ENCODE data around the gene ZDBF2.
"Not testable (repeated sequence)": the region's sequence is repeated elsewhere in the genome, so short reads cannot be mapped to it uniquely, and the experiment has no call there.

Gene ZDBF2

DNA sequence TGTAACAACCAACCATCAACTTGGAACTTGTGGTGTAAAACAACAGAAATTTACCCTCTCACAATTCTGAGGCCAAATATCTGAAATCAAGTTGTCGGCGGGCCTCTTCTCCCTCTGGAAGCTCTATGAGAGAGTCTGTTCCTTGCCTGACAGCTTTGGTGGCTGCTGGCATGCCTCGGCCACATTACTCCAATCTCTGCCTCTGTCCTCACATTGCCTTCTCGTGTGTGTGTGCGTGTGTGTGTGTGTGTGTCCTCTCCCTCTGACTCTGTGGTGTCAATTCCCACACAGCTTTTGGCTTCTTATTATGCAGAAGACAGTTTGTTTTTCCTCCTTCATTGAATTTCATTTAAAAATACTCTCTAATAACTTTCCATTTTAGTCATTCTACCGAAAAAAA, 50.4 kb downstream of the ZDBF2 start:
- no peak for DNase-seq

DNA sequence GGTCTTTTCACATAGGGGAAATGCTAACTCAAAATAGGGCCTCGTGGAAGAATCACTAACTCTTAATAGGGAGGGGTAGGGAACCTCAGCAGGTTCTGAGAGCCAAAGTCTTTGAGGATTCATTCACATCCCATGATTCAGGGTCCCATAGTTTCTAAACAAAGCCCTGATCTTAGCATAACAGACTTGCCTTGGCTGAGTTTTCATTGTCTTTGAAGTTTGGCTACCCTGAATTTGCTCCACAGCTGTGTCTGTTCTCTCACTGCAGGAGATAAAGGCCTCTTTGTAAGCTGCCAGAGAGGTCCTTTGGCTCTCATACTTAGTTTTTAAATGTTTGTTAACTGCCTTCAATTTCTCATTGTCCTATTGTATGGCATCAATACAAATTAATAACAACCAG, 54.5 kb downstream of the ZDBF2 start:
- DNase-seq = no peak

- DNase-seq = no peak
These were observed 62.4 kb downstream of the ZDBF2 start for GRCh38 chr2:206336861-206337260.

DNA sequence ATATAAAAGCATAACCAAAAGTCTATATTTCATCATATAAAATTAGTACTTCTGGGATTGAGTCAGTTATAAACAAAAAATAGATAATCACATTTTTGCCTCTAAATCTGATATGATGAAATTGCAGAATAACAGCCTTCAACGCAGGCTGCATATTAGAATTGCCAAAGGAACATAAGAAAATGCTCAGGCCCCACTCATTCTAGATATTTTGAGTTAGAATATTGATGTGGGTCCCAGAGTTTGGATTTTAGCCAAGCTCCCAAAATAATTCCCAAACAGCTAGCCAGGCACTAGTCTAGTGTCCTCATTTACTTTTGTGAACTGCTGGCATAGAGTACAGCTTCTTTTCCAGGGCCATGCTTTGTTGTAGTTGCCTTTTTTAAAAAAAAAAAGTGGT, 63.5 kb downstream of the ZDBF2 start:
- DNase-seq = no peak

DNA sequence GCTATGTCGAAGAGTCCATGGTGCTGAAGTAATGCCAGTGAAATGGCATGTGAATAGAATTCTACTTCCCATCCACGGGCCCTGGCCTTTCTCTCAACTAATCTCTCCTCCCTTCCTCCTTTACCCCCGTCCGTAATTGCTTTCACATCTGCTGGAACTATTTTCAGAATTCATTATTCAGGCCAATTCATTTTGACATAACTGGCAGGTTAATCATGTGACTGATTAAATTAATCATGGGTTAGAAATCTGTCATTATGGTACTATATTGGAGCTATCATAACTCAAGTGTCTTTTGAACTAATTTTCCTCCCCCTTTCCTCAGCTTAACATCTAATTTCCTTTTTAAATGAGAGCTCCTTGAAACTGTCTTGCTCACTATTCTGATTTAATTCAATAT, 66.9 kb downstream of the ZDBF2 start:
- DNase-seq = no peak

DNA sequence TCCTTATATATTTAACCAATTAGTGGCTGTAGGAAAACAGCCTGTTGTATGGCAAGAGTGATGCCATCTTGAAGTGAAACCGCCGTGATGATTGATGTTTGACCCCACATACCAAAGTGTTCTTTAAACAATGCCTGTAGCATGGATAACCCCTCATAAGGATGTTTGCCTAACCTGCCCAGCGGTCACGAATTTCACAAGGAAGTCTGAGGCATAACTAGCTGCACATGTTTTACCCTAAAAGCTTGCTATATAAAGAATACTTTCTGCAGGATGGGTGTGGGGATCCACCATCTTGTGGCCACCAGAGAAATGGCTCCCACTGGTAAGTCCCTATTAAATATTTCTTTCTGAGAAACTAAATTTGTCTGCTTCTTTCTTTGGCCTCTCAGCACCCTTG, 68.7 kb downstream of the ZDBF2 start:
- no peak for DNase-seq

- DNase-seq = no peak
These were observed 69.4 kb downstream of the ZDBF2 start for GRCh38 chr2:206343816-206344215.

GRCh38 chr2:206345606-206346005, 71.1 kb downstream of the ZDBF2 start:
- DNase-seq = no peak

GRCh38 chr2:206349375-206349774, 74.9 kb downstream of the ZDBF2 start:
- no peak for DNase-seq

DNA sequence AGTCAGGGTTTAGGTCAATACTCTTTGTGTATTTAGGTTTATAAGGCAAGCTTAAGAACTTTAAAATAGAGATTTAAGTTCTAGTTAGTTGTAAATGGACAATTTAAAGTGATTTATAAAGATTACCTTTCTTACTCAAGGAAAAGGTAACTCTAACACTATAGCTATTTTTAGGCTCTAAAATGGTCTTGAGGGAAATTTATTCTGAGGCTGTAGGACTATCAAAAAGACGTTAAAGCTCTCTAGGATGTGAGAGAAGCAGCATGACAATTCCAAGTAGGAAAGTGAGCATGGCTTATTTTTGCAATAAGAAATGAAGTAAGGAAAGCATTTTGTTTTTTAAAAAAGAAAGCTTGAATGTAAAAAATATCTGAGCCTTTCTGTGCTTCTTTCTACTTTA, 78.1 kb downstream of the ZDBF2 start:
- DNase-seq = no peak

GRCh38 chr2:206353685-206354084, 79.2 kb downstream of the ZDBF2 start:
- no peak for DNase-seq

DNA sequence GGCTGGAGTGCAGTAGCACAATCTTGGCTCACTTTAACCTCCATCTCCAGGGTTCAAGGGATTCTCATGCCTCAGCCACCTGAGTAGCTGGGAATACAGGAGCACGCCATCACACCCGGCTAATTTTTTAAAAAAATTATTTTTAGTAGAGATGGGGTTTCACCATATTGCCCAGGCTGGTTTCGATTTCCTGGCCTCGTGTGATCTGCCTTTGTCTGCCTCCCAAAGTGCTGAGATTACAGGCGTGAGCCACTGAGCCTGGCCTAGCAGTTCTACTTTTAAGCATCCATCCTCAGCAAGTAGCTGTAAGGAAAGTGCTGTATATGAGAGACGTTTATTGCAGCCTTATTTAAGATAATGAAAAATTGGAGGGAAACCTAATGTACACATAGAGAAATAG, 79.7 kb downstream of the ZDBF2 start:
- no peak for DNase-seq

DNA sequence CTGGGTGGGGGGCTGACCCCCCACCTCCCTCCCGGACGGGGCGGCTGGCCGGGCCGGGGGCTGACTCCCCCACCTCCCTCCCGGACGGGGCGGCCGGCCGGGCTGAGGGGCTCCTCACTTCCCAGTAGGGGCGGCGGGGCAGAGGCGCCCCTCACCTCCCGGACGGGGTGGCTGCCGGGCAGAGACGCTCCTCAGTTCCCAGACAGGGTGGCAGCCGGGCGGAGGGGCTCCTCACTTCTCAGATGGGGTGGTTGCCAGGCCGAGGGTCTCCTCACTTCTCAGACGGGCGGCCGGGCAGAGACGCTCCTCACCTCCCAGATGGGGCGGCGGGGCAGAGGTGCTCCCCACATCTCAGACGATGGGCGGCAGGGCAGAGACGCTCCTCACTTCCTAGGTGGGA, 82.4 kb downstream of the ZDBF2 start:
- DNase-seq = not testable (repeated sequence)

GRCh38 chr2:206360840-206361239, 86.4 kb downstream of the ZDBF2 start:
- not testable (repeated sequence) for DNase-seq

DNA sequence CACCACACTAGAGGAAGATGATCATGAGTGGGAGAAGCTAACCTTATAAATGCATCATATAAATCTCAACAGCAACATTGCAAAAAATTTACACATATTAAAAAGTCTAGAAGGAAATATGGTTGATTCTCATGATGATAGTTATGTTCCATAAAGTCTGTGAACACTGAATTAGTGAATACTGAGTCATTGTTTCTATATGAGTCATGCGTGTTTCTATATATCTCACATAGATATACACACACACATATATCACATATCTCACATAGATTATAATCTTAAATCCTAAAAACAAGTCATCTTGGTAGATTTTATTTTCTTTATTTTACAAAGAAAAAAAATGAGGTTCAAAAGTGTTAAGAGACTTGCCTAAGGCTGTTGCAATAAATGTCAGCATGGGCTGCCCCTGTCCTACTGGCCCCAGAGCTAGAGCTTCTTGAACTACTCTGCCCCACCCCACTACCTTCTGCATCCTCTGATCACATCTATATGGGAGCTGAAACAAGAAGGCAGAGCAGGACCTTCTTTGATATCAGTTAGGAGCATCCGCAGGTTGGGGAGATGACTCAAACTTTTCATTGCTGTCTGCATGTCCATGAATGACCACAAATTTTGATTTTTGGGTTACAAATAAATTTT, 87.1 kb downstream of the ZDBF2 start:
- DNase-seq = peak; percentile 36
